GM12892 (cell line): ENCODE data around the gene MED31.

ENCODE experiments used
- DNase-seq: peaks from one replicate; pipeline ENCODE4 v3.0.0; 2011; ENCODE audit not compliant: insufficient read length
- FAIRE-seq: peaks from 2 replicates; lab custom pipeline; 2011; peaks lifted over from hg19 to GRCh38; lab: Jason Lieb, UNC
- POLR2A ChIP-seq: IDR thresholded peaks from 2 replicates; pipeline ENCODE4 v1.6.1; 2011; ENCODE audit warnings: low read depth, low read length, control low read depth
- POLR2AphosphoS5 ChIP-seq: IDR thresholded peaks from 2 replicates; pipeline ENCODE4 v1.6.1; 2011; ENCODE audit warnings: low read depth, low read length, control low read depth
- TAF1 ChIP-seq: IDR thresholded peaks from 2 replicates; pipeline ENCODE4 v1.6.1; 2011; ENCODE audit warnings: low read depth, mild to moderate bottlenecking, control low read depth, low read length, borderline replicate concordance

MED31 gene

GRCh38 chr17:6684881-6685767 is 33.7 kb upstream of the MED31 start:
- TF ChIP-seq POLR2A: no peak
- TF ChIP-seq POLR2AphosphoS5: no peak
- TF ChIP-seq TAF1: no peak
- no peak for FAIRE-seq
- DNase-seq: no peak

- no peak for FAIRE-seq
- TF ChIP-seq POLR2AphosphoS5 (no peak), POLR2A (no peak), TAF1 (no peak)
Measured at GRCh38 chr17:6684460-6684783, 33.0 kb upstream of the MED31 start.

GRCh38 chr17:6683730-6684459 is 32.5 kb upstream of the MED31 start:
- no peak for DNase-seq
- FAIRE-seq: no peak
- no peak for TF ChIP-seq POLR2A
- no peak for TF ChIP-seq POLR2AphosphoS5
- TF ChIP-seq TAF1: no peak

More at GRCh38 chr17:6684460-6684783, 33.0 kb upstream of the MED31 start:
- no peak for DNase-seq

- TF ChIP-seq POLR2AphosphoS5 (no peak), TAF1 (no peak), POLR2A (no peak)
- FAIRE-seq (no peak), DNase-seq (no peak)
Measured at GRCh38 chr17:6683081-6683684, 31.8 kb upstream of the MED31 start.

- DNase-seq (no peak), FAIRE-seq (no peak)
- TF ChIP-seq POLR2A: no peak
- TF ChIP-seq POLR2AphosphoS5: no peak
- TF ChIP-seq TAF1: no peak
Measured at GRCh38 chr17:6682339-6682738, 30.9 kb upstream of the MED31 start.

- no peak for DNase-seq
- TF ChIP-seq TAF1: no peak
- no peak for TF ChIP-seq POLR2AphosphoS5
- no peak for TF ChIP-seq POLR2A
- FAIRE-seq: no peak
Measured at GRCh38 chr17:6681671-6682070, 30.3 kb upstream of the MED31 start.

- DNase-seq: no peak
- FAIRE-seq: no peak
- TF ChIP-seq POLR2A: no peak
- TF ChIP-seq TAF1: no peak
- no peak for TF ChIP-seq POLR2AphosphoS5
Measured at GRCh38 chr17:6681176-6681575, 29.8 kb upstream of the MED31 start.

- DNase-seq: no peak
- no peak for FAIRE-seq
- no peak for TF ChIP-seq POLR2AphosphoS5
- TF ChIP-seq POLR2A: no peak
Measured at GRCh38 chr17:6679241-6679640, 27.8 kb upstream of the MED31 start.

- FAIRE-seq (no peak), DNase-seq (no peak)
- TF ChIP-seq POLR2AphosphoS5 (no peak), POLR2A (no peak), TAF1 (no peak)
Measured at GRCh38 chr17:6677946-6678345, 26.5 kb upstream of the MED31 start.

GRCh38 chr17:6677158-6677831 is 25.9 kb upstream of the MED31 start:
- no peak for DNase-seq
- FAIRE-seq: no peak
- TF ChIP-seq TAF1: no peak

GRCh38 chr17:6676802-6677157 is 25.4 kb upstream of the MED31 start:
- no peak for FAIRE-seq
- no peak for TF ChIP-seq POLR2AphosphoS5
- no peak for TF ChIP-seq TAF1
- no peak for TF ChIP-seq POLR2A

GRCh38 chr17:6675201-6675825 is 23.9 kb upstream of the MED31 start:
- FAIRE-seq (no peak), DNase-seq (no peak)
- TF ChIP-seq POLR2A (no peak), POLR2AphosphoS5 (no peak), TAF1 (no peak)

More at GRCh38 chr17:6676802-6677157, 25.4 kb upstream of the MED31 start:
- no peak for DNase-seq
